OCI-LY1 (cell line): Measurements from ENCODE around the gene SYNE1.

Experiments used
- EZH2 ChIP-seq: fragments of 200-600 bp; sonication (generic), shearing (Covaris generic); IDR thresholded peaks from 2 replicates; pipeline ENCODE4 v1.8.0; 2017; ENCODE audit warnings: borderline replicate concordance, mixed run types, mild to moderate bottlenecking, antibody characterized with exemption, low read length, moderate library complexity, mixed read lengths
- TF ChIP-seq, protein P1 (sequence below): fragments of 200-600 bp; sonication (generic), shearing (Covaris generic); IDR thresholded peaks from 2 replicates; pipeline ENCODE4 v1.5.1; 2017; ENCODE audit warnings: mild to moderate bottlenecking, antibody characterized with exemption, low read length, moderate library complexity, mixed read lengths

- TF ChIP-seq, protein P1, sequence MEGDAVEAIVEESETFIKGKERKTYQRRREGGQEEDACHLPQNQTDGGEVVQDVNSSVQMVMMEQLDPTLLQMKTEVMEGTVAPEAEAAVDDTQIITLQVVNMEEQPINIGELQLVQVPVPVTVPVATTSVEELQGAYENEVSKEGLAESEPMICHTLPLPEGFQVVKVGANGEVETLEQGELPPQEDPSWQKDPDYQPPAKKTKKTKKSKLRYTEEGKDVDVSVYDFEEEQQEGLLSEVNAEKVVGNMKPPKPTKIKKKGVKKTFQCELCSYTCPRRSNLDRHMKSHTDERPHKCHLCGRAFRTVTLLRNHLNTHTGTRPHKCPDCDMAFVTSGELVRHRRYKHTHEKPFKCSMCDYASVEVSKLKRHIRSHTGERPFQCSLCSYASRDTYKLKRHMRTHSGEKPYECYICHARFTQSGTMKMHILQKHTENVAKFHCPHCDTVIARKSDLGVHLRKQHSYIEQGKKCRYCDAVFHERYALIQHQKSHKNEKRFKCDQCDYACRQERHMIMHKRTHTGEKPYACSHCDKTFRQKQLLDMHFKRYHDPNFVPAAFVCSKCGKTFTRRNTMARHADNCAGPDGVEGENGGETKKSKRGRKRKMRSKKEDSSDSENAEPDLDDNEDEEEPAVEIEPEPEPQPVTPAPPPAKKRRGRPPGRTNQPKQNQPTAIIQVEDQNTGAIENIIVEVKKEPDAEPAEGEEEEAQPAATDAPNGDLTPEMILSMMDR = no peak
- no peak for TF ChIP-seq EZH2
Observed at GRCh38 chr6:152386131-152386530, 251.0 kb downstream of the SYNE1 start.
